GM06990 (cell line): ENCODE measurements around the gene CDC42EP3.

Experiments used
- DNase-seq: peaks from one replicate; pipeline ENCODE4 v3.0.0-alpha.2; 2011; ENCODE audit not compliant: insufficient read length; ENCODE audit errors: extremely low read depth
- H3K27me3 ChIP-seq: replicated peaks from 2 replicates; pipeline ENCODE4 v1.6.0; 2011; ENCODE audit warnings: low read length; ENCODE audit not compliant: control insufficient read depth, insufficient read depth
- H3K36me3 ChIP-seq: 2 replicates; pipeline ENCODE4 v1.5.1; 2011; ENCODE audit warnings: low read length; ENCODE audit not compliant: control insufficient read depth, insufficient read depth
- H3K4me3 ChIP-seq: replicated peaks from 2 replicates; pipeline ENCODE4 v1.5.1; 2011; ENCODE audit warnings: low read depth, mild to moderate bottlenecking, control low read depth, low read length
- CTCF ChIP-seq: IDR thresholded peaks from 2 replicates; pipeline ENCODE4 v1.5.1; 2011; ENCODE audit warnings: low read length, control low read depth, mild to moderate bottlenecking, inconsistent platforms; ENCODE audit not compliant: insufficient read depth, poor library complexity, severe bottlenecking

CDC42EP3 gene

GRCh38 chr2:37635504-37636380, 35.7 kb downstream of the CDC42EP3 start:
- TF ChIP-seq CTCF: no peak
- peak; percentile 73 for DNase-seq
- Histone ChIP-seq H3K27me3 (no peaks in the 10 kb centered on the region), H3K4me3 (no peak overlapping the region), H3K36me3 (peaks cover 2% of the 10 kb centered on the region; the same call in 1 of the 2 replicates)

DNA sequence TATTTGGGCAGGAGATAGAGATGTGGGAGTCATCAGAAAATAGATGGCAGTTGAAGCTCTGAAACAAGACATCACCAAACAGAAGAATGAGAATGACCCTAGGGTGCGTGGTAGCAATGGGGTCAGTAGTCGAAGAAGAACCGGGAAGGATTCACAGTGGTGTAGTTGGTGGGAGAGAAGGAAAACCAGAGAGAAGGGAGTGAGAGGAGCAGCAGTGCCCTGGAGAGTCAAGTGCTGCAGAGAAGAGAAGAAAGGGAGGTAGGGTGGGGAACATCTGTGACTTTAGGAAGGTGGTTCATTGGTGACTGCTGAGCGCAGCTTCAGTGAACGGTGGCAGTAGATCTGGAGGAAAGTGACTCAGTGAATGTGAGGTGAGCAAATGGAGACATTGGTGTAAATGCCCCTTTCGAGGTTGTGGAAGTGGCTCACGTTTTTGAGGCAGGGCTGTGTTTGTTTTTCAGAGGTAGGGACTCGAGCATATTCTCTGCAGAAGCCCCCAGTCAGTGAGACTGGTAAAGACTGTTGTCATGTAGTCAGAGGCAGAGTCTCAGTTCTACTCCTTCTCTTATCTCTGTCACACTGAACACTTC, 36.4 kb downstream of the CDC42EP3 start:
- Histone ChIP-seq H3K36me3 (peaks cover 2% of the 10 kb centered on the region; the same call in 1 of the 2 replicates), H3K4me3 (no peak overlapping the region), H3K27me3 (no peaks in the 10 kb centered on the region)
- no peak for DNase-seq
- no peak for TF ChIP-seq CTCF

- TF ChIP-seq CTCF: no peak
- no peak for DNase-seq
- Histone ChIP-seq H3K36me3 (peaks cover 2% of the 10 kb centered on the region; the same call in 1 of the 2 replicates), H3K27me3 (no peaks in the 10 kb centered on the region), H3K4me3 (peak overlapping the region; percentile 4; the same call in 1 of the 2 replicates)
Observed at GRCh38 chr2:37633845-37634244, 37.6 kb downstream of the CDC42EP3 start.

GRCh38 chr2:37633234-37633633, 38.2 kb downstream of the CDC42EP3 start:
- no peak for TF ChIP-seq CTCF
- DNase-seq: no peak
- Histone ChIP-seq H3K4me3 (no peak overlapping the region), H3K27me3 (no peaks in the 10 kb centered on the region), H3K36me3 (peaks cover 2% of the 10 kb centered on the region; the same call in 1 of the 2 replicates)

GRCh38 chr2:37632310-37632709, 39.1 kb downstream of the CDC42EP3 start:
- no peak for DNase-seq
- H3K27me3 ChIP-seq: no peaks in the 10 kb centered on the region
- H3K4me3 ChIP-seq: no peak overlapping the region
- H3K36me3 ChIP-seq: peaks cover 2% of the 10 kb centered on the region; the same call in 1 of the 2 replicates
- TF ChIP-seq CTCF: no peak
